GM12875 (cell line): ENCODE results near the gene ZBTB11.
"Not testable (repeated sequence)": the region's sequence is repeated elsewhere in the genome, so short reads cannot be mapped to it uniquely, and the experiment has no call there.

Experiments
- H3K4me3 ChIP-seq: one replicate; pipeline ENCODE4 v1.5.1; 2011; ENCODE audit warnings: low read depth, low read length, control low read depth
- CTCF ChIP-seq: IDR thresholded peaks from 2 replicates; pipeline ENCODE4 v1.5.1; 2011; ENCODE audit warnings: low read depth, mild to moderate bottlenecking, control low read depth, inconsistent platforms, low read length, moderate library complexity, borderline replicate concordance; ENCODE audit not compliant: insufficient read depth

Gene ZBTB11

GRCh38 chr3:101635345-101635744 lies 41.6 kb downstream of the ZBTB11 start:
- no peak overlapping the region for H3K4me3 ChIP-seq
- TF ChIP-seq CTCF, result no peak

GRCh38 chr3:101634591-101635196 lies 42.2 kb downstream of the ZBTB11 start:
- TF ChIP-seq CTCF, result no peak
- no peak overlapping the region for H3K4me3 ChIP-seq

GRCh38 chr3:101633186-101633585 lies 43.7 kb downstream of the ZBTB11 start:
- TF ChIP-seq CTCF, result no peak
- H3K4me3 ChIP-seq, result no peak overlapping the region

GRCh38 chr3:101632586-101632985 lies 44.3 kb downstream of the ZBTB11 start:
- H3K4me3 ChIP-seq, result no peak overlapping the region
- TF ChIP-seq CTCF, result no peak

- not testable (repeated sequence) for H3K4me3 ChIP-seq
Observed at GRCh38 chr3:101631959-101632358, 45.0 kb downstream of the ZBTB11 start.

- no peak overlapping the region for H3K4me3 ChIP-seq
- TF ChIP-seq CTCF, result no peak
Observed at GRCh38 chr3:101631098-101631796, 45.7 kb downstream of the ZBTB11 start.

GRCh38 chr3:101629219-101629618 lies 47.7 kb downstream of the ZBTB11 start:
- no peak overlapping the region for H3K4me3 ChIP-seq
- no peak for TF ChIP-seq CTCF
